Bronchial epithelial cell (primary cell): ENCODE data around the gene HMGCS1. TPM values are rescaled to one million over a fixed set of nuclear protein-coding genes. Genes with fewer than 3 reads are reported as not detected.

ENCODE experiments used
- DNase-seq: peaks from one replicate; pipeline ENCODE4 v3.0.0-alpha.2; 2010; ENCODE audit warnings: low read depth
- FAIRE-seq: peaks from 2 replicates; lab custom pipeline; 2011; peaks lifted over from hg19 to GRCh38; lab: Jason Lieb, UNC
- H3K27me3 ChIP-seq: 2 replicates; pipeline ENCODE4 v1.5.1; 2011; ENCODE audit warnings: low read length; ENCODE audit not compliant: control insufficient read depth, insufficient read depth
- H3K36me3 ChIP-seq: 2 replicates; pipeline ENCODE4 v1.5.1; 2011; ENCODE audit warnings: low read length; ENCODE audit not compliant: control insufficient read depth, insufficient read depth
- H3K4me3 ChIP-seq: 2 replicates; pipeline ENCODE4 v1.5.1; 2011; ENCODE audit warnings: mild to moderate bottlenecking, low read depth, low read length, control low read depth
- CTCF ChIP-seq: IDR thresholded peaks from 2 replicates; pipeline ENCODE4 v1.5.1; 2011; ENCODE audit warnings: mild to moderate bottlenecking, moderate library complexity, low read length, control low read depth, inconsistent platforms; ENCODE audit not compliant: insufficient read depth, severe bottlenecking
- total RNA-seq: library from RNA; depleted of rRNA; stranded (reverse); fragments of >200 nt; gene quantifications from 2 replicates; pipeline ENCODE4 v1.2.1, GENCODE V29; 2014

HMGCS1 gene
- 48.3 and 55.5 TPM in 2 replicates for total RNA-seq

DNA sequence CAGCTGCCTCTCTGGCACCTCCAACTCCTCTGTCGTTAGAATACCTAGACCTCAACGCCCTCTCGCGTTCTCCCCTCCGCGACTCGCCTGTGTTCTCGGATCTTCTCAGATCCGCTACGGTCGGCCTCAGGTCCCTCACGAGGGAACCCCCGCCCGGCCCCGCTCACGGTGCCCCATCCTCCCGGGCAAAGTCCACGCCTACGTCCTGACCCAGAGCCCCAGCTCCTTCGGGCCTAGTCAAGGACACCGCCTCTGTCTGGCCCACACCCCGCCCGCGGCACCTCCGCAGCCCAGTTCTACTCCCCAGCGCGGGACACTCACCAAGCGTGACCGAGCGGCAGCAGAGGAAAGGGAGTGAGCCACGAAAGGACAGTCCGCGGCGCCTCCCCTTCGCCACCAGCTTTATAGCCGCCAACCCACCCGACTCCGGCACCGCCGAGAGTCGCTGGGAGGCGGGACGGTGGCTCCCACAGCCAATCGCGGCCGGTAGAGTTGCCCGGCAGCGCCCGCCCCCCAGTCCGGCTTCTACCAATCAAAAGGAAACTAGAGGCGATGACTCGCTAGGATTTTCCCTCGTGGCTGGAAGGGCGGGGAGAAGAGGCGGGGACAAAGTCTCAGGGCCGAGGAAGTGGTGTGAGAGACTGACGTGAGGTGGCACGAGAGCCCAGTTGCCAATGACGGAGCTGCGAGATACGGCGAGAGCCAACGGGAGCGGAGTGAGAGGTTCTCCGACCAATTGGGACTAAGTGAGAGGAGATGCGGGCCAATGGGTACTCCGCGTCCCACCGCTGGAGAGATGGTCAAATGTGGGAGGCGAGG lies at the start of gene HMGCS1:
HMGCS1 (minus strand) TSS at position 378 of the 819 bp plus-strand sequence. CDS start 14,447 bp downstream, outside the sequence.
- H3K36me3 ChIP-seq, result peaks cover 1% of the 10 kb centered on the region
- H3K4me3 ChIP-seq, result peak within 1 kb of the TSS; percentile 71
- DNase-seq, result peak; percentile 99
- no peaks in the 10 kb centered on the region for H3K27me3 ChIP-seq
- FAIRE-seq, result no peak
- TF ChIP-seq CTCF, result no peak

GRCh38 chr5:43358726-43359125 lies 45.5 kb upstream of the HMGCS1 start:
- no peak for TF ChIP-seq CTCF
- Histone ChIP-seq H3K36me3 (no peaks in the 10 kb centered on the region), H3K27me3 (no peaks in the 10 kb centered on the region), H3K4me3 (no peak overlapping the region)
- FAIRE-seq, result no peak
- no peak for DNase-seq

DNA sequence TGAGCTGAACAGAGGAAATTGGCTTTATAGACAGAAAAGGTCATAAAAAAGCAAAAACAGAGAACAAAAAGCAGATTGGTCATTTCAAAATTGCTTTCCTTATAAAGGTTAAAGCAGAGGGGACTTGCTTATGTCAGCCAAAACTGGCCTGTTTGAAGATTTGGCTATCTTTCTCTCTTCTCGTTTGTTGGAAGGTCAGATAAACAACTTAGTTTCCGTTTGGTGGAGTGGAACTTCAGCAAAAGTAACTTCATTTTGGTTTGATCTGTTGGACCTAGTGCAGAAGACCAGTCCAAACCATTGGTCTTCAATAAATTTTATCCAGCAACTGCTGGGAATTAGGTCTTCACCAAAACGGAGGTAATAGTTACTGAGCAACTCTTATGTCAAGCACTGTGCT lies 45.1 kb upstream of the HMGCS1 start:
- H3K36me3 ChIP-seq, result no peaks in the 10 kb centered on the region
- H3K27me3 ChIP-seq, result no peaks in the 10 kb centered on the region
- no peak overlapping the region for H3K4me3 ChIP-seq
- no peak for FAIRE-seq
- no peak for TF ChIP-seq CTCF
- DNase-seq, result no peak

DNA sequence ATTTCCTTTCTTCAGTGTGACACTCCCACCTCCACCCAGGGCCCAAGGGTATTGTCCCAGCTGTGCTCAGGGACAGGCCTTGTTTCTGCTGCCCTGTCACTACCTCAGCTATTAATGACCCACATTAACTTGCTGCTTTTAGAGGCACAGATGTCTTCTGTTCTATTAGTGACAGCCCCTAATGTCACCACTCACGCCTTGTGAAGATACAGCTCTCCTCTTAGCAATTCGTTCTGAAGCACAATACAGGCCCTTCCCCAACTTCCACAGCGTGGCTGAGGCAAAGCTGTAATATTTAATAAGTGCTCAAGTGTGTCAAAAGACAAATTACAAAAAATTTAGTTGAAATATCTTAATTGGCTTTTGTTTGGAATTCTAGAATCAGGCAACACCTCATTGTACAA lies 44.7 kb upstream of the HMGCS1 start:
- H3K27me3 ChIP-seq, result no peaks in the 10 kb centered on the region
- TF ChIP-seq CTCF, result no peak
- DNase-seq, result no peak
- FAIRE-seq, result no peak
- H3K4me3 ChIP-seq, result no peak overlapping the region
- H3K36me3 ChIP-seq, result no peaks in the 10 kb centered on the region

- no peak for TF ChIP-seq CTCF
- no peak for DNase-seq
- FAIRE-seq, result no peak
- H3K36me3 ChIP-seq, result no peaks in the 10 kb centered on the region
- no peaks in the 10 kb centered on the region for H3K27me3 ChIP-seq
- no peak overlapping the region for H3K4me3 ChIP-seq
Measured at GRCh38 chr5:43357067-43357466, 43.9 kb upstream of the HMGCS1 start.

DNA sequence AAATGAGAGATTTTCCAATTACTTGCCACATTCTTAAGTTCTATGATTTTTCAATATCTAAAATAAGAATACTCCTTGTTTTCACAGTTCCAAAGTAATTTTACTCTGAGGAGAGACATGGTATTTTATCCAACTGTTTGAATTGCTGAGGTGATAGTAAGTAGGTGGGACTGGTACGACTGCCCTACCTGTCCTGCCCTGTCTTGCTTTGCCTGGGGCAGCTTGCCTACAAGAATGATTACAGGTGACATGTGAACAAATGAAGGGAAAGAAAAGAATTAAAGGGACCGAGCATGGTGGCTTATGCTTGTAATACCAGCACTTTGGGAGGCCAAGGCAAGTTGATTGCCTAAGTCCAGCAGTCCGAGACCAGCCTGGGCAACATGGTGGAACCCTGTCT lies 41.6 kb upstream of the HMGCS1 start:
- no peak for TF ChIP-seq CTCF
- Histone ChIP-seq H3K27me3 (no peaks in the 10 kb centered on the region), H3K4me3 (no peak overlapping the region), H3K36me3 (no peaks in the 10 kb centered on the region)
- FAIRE-seq (no peak), DNase-seq (peak; percentile 42)
